Astrocyte of the spinal cord (primary cell): ENCODE measurements around the gene PCDHB7.
"Not testable (repeated sequence)": the region's sequence is repeated elsewhere in the genome, so short reads cannot be mapped to it uniquely, and the experiment has no call there.

ENCODE experiments used
- DNase-seq: peaks from one replicate; pipeline ENCODE4 v3.0.0; 2011; ENCODE audit warnings: low read depth, low spot score
- H3K4me3 ChIP-seq: 2 replicates; pipeline ENCODE4 v1.5.1; 2011; ENCODE audit warnings: low read depth, mild to moderate bottlenecking, low read length, moderate library complexity
- in situ Hi-C: cut with HindIII; loops from 2 replicates; pipeline ENCODE4 v1.10.0; 2017; ENCODE audit warnings: low sequenced_read_pairs
- TF ChIP-seq, protein P1 (sequence below): IDR thresholded peaks from 2 replicates; pipeline ENCODE4 v1.5.1; 2012; ENCODE audit warnings: low read depth, mild to moderate bottlenecking, low read length, inconsistent platforms

PCDHB7 gene

DNA sequence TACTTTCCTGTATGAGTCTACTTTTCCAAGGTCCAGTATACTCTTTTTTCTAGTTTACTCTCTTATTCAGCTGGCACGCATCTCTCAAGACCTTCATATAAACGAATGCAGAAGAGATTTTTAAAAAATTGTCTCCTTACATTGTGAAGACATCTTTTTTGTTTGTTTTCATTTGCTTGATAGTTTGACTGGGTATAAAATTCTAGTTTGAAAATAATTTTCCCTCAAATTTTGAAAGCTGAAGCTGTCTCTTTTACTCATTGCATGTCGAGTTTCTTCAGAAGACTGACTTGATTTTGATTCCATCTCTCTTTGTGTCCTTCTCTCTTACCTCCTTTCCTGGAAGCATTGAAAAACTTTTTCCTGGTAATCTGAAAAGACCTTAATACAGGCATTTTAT, 23.9 kb downstream of the PCDHB7 start:
- TF ChIP-seq, protein P1, sequence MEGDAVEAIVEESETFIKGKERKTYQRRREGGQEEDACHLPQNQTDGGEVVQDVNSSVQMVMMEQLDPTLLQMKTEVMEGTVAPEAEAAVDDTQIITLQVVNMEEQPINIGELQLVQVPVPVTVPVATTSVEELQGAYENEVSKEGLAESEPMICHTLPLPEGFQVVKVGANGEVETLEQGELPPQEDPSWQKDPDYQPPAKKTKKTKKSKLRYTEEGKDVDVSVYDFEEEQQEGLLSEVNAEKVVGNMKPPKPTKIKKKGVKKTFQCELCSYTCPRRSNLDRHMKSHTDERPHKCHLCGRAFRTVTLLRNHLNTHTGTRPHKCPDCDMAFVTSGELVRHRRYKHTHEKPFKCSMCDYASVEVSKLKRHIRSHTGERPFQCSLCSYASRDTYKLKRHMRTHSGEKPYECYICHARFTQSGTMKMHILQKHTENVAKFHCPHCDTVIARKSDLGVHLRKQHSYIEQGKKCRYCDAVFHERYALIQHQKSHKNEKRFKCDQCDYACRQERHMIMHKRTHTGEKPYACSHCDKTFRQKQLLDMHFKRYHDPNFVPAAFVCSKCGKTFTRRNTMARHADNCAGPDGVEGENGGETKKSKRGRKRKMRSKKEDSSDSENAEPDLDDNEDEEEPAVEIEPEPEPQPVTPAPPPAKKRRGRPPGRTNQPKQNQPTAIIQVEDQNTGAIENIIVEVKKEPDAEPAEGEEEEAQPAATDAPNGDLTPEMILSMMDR, result no peak
- H3K4me3 ChIP-seq, result no peak overlapping the region
- in situ Hi-C loops, result no loop called here
- DNase-seq, result no peak

DNA sequence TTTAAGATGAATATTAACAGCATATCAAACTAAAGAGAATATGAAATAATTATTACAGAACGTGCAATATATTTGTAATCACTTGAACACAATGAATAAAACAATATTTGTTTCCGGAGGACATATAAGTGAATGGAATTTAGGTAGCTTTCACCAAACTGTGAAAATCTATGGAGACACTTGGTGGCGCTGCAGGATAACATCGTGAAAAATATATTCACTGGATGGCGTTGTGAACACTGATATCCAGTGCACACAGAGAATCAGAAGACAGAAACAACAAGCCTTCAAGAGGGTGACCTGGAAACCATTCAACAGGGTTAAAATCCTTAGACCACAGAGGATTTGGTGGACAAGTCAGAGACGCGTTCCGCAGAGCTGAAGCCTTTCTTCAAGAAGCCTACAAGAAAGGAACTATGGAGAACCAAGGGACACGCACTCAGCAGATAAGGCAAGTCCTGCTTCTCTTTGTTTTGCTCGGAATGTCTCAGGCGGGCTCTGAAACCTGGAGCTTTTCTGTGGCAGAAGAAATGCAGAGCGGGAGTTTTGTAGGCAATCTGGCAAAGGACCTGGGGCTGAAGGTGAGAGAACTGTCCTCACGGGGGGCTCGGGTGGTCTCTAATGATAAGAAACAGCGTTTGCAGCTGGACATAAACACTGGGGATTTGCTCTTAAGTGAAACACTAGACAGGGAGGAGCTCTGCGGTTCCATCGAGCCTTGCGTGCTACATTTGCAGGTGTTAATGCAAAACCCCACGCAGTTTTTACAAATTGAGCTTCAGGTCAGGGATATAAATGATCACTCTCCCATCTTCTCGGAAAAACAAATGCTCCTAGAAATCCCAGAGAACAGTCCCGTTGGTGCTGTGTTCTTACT, 27.2 kb downstream of the PCDHB7 start, which contains the start of gene PCDHB11:
Gene PCDHB11 (plus strand): TSS at position 269 of the 877 bp plus-strand sequence. CDS start 148 bp downstream, at position 417.
- DNase-seq, result no peak
- in situ Hi-C loops, result no loop called here
- TF ChIP-seq, protein P1, result no peak
- no peak within 1 kb of the TSS for H3K4me3 ChIP-seq

DNA sequence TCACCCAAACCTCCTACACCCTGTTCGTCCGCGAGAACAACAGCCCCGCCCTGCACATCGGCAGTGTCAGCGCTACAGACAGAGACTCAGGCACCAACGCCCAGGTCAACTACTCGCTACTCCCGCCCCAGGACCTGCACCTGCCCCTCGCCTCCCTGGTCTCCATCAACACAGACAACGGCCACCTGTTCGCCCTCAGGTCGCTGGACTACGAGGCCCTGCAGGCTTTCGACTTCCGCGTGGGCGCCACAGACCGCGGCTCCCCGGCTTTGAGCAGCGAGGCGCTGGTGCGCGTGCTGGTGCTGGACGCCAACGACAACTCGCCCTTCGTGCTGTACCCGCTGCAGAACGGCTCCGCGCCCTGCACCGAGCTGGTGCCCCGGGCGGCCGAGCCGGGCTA, 28.7 kb downstream of the PCDHB7 start:
- in situ Hi-C loops, DNase-seq, H3K4me3 ChIP-seq: not testable (repeated sequence)

DNA sequence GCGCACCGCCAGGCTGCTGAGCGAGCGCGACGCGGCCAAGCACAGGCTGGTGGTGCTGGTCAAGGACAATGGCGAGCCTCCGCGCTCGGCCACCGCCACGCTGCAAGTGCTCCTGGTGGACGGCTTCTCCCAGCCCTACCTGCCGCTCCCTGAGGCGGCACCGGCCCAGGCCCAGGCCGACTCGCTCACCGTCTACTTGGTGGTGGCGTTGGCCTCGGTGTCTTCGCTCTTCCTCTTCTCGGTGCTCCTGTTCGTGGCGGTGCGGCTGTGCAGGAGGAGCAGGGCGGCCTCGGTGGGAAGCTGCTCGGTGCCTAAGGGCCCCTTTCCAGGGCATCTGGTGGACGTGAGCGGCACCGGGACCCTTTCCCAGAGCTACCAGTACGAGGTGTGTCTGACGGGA, 29.2 kb downstream of the PCDHB7 start:
- in situ Hi-C loops, DNase-seq, H3K4me3 ChIP-seq: not testable (repeated sequence)

DNA sequence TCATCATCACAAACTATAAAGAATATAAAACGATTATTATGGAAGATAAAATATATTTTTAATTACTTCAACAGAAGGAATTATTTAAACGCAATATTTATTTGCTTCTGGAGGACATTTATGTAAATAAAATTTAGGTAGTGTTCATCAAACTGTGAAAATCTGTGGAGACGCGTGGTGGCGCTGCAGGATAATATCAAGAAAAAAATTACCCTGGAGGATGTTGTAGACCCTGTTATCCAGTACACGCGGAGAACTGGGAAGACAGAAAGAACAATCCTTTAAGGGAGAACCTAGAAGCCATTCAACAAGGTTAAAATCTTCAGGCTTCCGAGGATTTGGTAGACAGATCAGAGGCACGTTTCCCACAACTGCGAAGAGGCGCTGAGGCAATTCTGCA, 36.0 kb downstream of the PCDHB7 start, which contains the start of gene PCDHB12:
Gene PCDHB12 (plus strand): TSS at position 242 of the 400 bp plus-strand sequence. CDS start 189 bp downstream, outside the sequence.
- H3K4me3 ChIP-seq, result no peak within 1 kb of the TSS
- in situ Hi-C loops, result no loop called here
- no peak for DNase-seq
- TF ChIP-seq, protein P1, result no peak

DNA sequence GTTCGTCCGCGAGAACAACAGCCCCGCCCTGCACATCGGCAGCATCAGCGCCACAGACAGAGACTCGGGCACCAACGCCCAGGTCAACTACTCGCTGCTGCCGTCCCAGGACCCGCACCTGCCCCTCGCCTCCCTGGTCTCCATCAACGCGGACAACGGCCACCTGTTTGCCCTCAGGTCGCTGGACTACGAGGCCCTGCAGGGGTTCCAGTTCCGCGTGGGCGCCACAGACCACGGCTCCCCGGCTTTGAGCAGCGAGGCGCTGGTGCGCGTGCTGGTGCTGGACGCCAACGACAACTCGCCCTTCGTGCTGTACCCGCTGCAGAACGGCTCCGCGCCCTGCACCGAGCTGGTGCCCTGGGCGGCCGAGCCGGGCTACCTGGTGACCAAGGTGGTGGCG, 37.8 kb downstream of the PCDHB7 start:
- DNase-seq, H3K4me3 ChIP-seq, in situ Hi-C loops: not testable (repeated sequence)

DNA sequence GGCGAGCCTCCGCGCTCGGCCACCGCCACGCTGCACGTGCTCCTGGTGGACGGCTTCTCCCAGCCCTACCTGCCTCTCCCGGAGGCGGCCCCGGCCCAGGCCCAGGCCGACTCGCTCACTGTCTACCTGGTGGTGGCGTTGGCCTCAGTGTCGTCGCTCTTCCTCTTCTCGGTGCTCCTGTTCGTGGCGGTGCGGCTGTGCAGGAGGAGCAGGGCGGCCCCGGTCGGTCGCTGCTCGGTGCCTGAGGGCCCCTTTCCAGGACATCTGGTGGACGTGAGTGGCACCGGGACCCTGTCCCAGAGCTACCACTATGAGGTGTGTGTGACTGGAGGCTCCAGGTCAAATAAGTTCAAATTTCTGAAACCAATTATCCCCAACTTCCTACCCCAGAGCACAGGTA, 38.4 kb downstream of the PCDHB7 start:
- in situ Hi-C loops, DNase-seq, H3K4me3 ChIP-seq: not testable (repeated sequence)

DNA sequence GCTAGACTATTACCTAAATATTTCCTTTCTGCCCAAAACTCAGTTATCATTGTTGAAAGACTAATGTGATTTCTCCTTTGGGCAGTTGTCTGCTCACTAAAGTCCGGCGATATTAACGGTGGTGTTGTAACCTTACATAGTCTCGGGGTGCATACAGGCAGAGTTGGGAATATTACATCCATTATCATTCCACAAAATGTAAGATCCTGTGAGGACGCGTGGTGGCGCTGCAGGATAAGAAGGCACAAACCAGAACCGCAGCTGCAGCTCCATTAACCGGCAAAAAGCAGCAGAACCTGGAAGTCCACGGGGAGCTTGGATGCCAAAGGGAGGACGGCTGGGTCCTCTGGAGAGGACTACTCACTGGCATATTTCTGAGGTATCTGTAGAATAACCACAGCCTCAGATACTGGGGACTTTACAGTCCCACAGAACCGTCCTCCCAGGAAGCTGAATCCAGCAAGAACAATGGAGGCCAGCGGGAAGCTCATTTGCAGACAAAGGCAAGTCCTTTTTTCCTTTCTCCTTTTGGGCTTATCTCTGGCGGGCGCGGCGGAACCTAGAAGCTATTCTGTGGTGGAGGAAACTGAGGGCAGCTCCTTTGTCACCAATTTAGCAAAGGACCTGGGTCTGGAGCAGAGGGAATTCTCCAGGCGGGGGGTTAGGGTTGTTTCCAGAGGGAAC, 41.4 kb downstream of the PCDHB7 start, which contains the start of gene PCDHB13:
Gene PCDHB13 (plus strand): TSS at position 264 of the 684 bp plus-strand sequence. CDS start 205 bp downstream, at position 469.
- DNase-seq, in situ Hi-C loops, H3K4me3 ChIP-seq: not testable (repeated sequence)

DNA sequence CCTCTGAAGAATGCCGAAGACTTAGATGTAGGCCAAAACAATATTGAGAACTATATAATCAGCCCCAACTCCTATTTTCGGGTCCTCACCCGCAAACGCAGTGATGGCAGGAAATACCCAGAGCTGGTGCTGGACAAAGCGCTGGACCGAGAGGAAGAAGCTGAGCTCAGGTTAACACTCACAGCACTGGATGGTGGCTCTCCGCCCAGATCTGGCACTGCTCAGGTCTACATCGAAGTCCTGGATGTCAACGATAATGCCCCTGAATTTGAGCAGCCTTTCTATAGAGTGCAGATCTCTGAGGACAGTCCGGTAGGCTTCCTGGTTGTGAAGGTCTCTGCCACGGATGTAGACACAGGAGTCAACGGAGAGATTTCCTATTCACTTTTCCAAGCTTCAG, 42.1 kb downstream of the PCDHB7 start:
- DNase-seq, H3K4me3 ChIP-seq, in situ Hi-C loops: not testable (repeated sequence)

DNA sequence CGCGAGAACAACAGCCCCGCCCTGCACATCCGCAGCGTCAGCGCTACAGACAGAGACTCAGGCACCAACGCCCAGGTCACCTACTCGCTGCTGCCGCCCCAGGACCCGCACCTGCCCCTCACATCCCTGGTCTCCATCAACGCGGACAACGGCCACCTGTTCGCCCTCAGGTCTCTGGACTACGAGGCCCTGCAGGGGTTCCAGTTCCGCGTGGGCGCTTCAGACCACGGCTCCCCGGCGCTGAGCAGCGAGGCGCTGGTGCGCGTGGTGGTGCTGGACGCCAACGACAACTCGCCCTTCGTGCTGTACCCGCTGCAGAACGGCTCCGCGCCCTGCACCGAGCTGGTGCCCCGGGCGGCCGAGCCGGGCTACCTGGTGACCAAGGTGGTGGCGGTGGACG, 43.1 kb downstream of the PCDHB7 start:
- H3K4me3 ChIP-seq, in situ Hi-C loops, DNase-seq: not testable (repeated sequence)

DNA sequence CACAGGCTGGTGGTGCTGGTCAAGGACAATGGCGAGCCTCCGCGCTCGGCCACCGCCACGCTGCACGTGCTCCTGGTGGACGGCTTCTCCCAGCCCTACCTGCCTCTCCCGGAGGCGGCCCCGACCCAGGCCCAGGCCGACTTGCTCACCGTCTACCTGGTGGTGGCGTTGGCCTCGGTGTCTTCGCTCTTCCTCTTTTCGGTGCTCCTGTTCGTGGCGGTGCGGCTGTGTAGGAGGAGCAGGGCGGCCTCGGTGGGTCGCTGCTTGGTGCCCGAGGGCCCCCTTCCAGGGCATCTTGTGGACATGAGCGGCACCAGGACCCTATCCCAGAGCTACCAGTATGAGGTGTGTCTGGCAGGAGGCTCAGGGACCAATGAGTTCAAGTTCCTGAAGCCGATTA, 43.6 kb downstream of the PCDHB7 start:
- DNase-seq, H3K4me3 ChIP-seq, in situ Hi-C loops: not testable (repeated sequence)
